Muscle layer of duodenum (tissue), 2 donors: Measurements from ENCODE around the gene ATP9A.

Source experiments
- H3K27ac ChIP-seq: one replicate; pipeline ENCODE4 v1.7.0; 2013; ENCODE audit warnings: mild to moderate bottlenecking, low read length
- H3K27me3 ChIP-seq: one replicate; pipeline ENCODE4 v1.7.0; 2013; ENCODE audit warnings: low read depth, mild to moderate bottlenecking, control low read depth, low read length
- H3K36me3 ChIP-seq, 2 donors: one replicate each; pipeline ENCODE4 v1.7.0; 2013; ENCODE audit warnings: low read length in 2 of 2, control low read depth in 1 of 2, mild to moderate bottlenecking in 1 of 2; ENCODE audit not compliant: insufficient read depth in 2 of 2, control insufficient read depth in 1 of 2
- H3K4me1 ChIP-seq, 2 donors: one replicate each; pipeline ENCODE4 v1.7.0; 2013; ENCODE audit warnings: low read length in 2 of 2, mild to moderate bottlenecking in 2 of 2, control low read depth in 1 of 2, moderate library complexity in 1 of 2; ENCODE audit not compliant: insufficient read depth in 2 of 2, control insufficient read depth in 1 of 2
- H3K4me3 ChIP-seq, 2 donors: one replicate each; pipeline ENCODE4 v1.7.0; 2013; ENCODE audit warnings: low read length in 2 of 2, low read depth in 1 of 2, mild to moderate bottlenecking in 1 of 2
- H3K9me3 ChIP-seq, 2 donors: one replicate each; pipeline ENCODE4 v1.7.0; 2013; ENCODE audit warnings: low read length in 2 of 2, control low read depth in 1 of 2, mild to moderate bottlenecking in 1 of 2; ENCODE audit not compliant: control insufficient read depth in 1 of 2
- donor health status: healthy.

Gene ATP9A

GRCh38 chr20:51720384-51720783 lies 47.8 kb downstream of the ATP9A start:
- Histone ChIP-seq H3K36me3 (peaks cover 0 to 1% of the 10 kb centered on the region in 2 donors), H3K9me3 (no peaks in the 10 kb centered on the region), H3K4me3 (no peak overlapping the region), H3K4me1 (peaks cover 0 to 3% of the 10 kb centered on the region in 2 donors), H3K27me3 (no peaks in the 10 kb centered on the region), H3K27ac (no peak overlapping the region)

- Histone ChIP-seq H3K27me3 (no peaks in the 10 kb centered on the region), H3K36me3 (peaks cover 0 to 5% of the 10 kb centered on the region in 2 donors), H3K9me3 (no peaks in the 10 kb centered on the region), H3K4me3 (no peak overlapping the region), H3K27ac (no peak overlapping the region), H3K4me1 (peaks cover 0 to 3% of the 10 kb centered on the region in 2 donors)
Measured at GRCh38 chr20:51715856-51716185, 52.4 kb downstream of the ATP9A start.

GRCh38 chr20:51715163-51715855 lies 52.9 kb downstream of the ATP9A start:
- no peaks in the 10 kb centered on the region for H3K27me3 ChIP-seq
- peaks cover 0 to 5% of the 10 kb centered on the region in 2 donors for H3K36me3 ChIP-seq
- no peak overlapping the region for H3K4me3 ChIP-seq
- H3K4me1 ChIP-seq = peaks cover 0 to 3% of the 10 kb centered on the region in 2 donors
- H3K9me3 ChIP-seq = no peaks in the 10 kb centered on the region
- H3K27ac ChIP-seq = no peak overlapping the region

GRCh38 chr20:51713213-51713598 lies 55.0 kb downstream of the ATP9A start:
- Histone ChIP-seq H3K4me1 (peaks cover 0 to 3% of the 10 kb centered on the region in 2 donors), H3K4me3 (no peak overlapping the region), H3K27ac (no peak overlapping the region), H3K9me3 (no peaks in the 10 kb centered on the region), H3K27me3 (no peaks in the 10 kb centered on the region), H3K36me3 (peaks cover 0 to 5% of the 10 kb centered on the region in 2 donors)

GRCh38 chr20:51712501-51713212 lies 55.5 kb downstream of the ATP9A start:
- H3K36me3 ChIP-seq = peaks cover 0 to 5% of the 10 kb centered on the region in 2 donors
- H3K4me3 ChIP-seq = no peak overlapping the region
- H3K27me3 ChIP-seq = no peaks in the 10 kb centered on the region
- peaks cover 0 to 3% of the 10 kb centered on the region in 2 donors for H3K4me1 ChIP-seq
- no peak overlapping the region for H3K27ac ChIP-seq
- H3K9me3 ChIP-seq = no peaks in the 10 kb centered on the region

GRCh38 chr20:51711426-51711825 lies 56.8 kb downstream of the ATP9A start:
- Histone ChIP-seq H3K27me3 (no peaks in the 10 kb centered on the region), H3K36me3 (peaks cover 0 to 5% of the 10 kb centered on the region in 2 donors), H3K4me1 (peaks cover 0 to 3% of the 10 kb centered on the region in 2 donors), H3K4me3 (no peak overlapping the region), H3K27ac (no peak overlapping the region), H3K9me3 (no peaks in the 10 kb centered on the region)

GRCh38 chr20:51710361-51710894 lies 57.8 kb downstream of the ATP9A start:
- Histone ChIP-seq H3K4me3 (no peak overlapping the region), H3K27me3 (no peaks in the 10 kb centered on the region), H3K36me3 (peaks cover 0 to 5% of the 10 kb centered on the region in 2 donors), H3K27ac (no peak overlapping the region), H3K9me3 (no peaks in the 10 kb centered on the region), H3K4me1 (no peaks in the 10 kb centered on the region)

GRCh38 chr20:51705400-51705799 lies 62.8 kb downstream of the ATP9A start:
- Histone ChIP-seq H3K36me3 (no peaks in the 10 kb centered on the region), H3K4me3 (no peak overlapping the region), H3K27me3 (no peaks in the 10 kb centered on the region), H3K27ac (no peak overlapping the region), H3K4me1 (no peaks in the 10 kb centered on the region), H3K9me3 (no peaks in the 10 kb centered on the region)

GRCh38 chr20:51703400-51704287 lies 64.5 kb downstream of the ATP9A start:
- Histone ChIP-seq H3K27ac (no peak overlapping the region), H3K4me3 (no peak overlapping the region), H3K27me3 (no peaks in the 10 kb centered on the region), H3K4me1 (no peaks in the 10 kb centered on the region), H3K36me3 (no peaks in the 10 kb centered on the region), H3K9me3 (no peaks in the 10 kb centered on the region)

GRCh38 chr20:51702556-51702955 lies 65.6 kb downstream of the ATP9A start:
- no peak overlapping the region for H3K27ac ChIP-seq
- no peaks in the 10 kb centered on the region for H3K36me3 ChIP-seq
- H3K9me3 ChIP-seq = no peaks in the 10 kb centered on the region
- H3K4me1 ChIP-seq = no peaks in the 10 kb centered on the region
- no peaks in the 10 kb centered on the region for H3K27me3 ChIP-seq
- H3K4me3 ChIP-seq = no peak overlapping the region

GRCh38 chr20:51700809-51701285 lies 67.3 kb downstream of the ATP9A start:
- H3K27ac ChIP-seq = no peak overlapping the region
- no peak overlapping the region for H3K4me3 ChIP-seq
- peaks cover 6 to 10% of the 10 kb centered on the region in 2 donors for H3K4me1 ChIP-seq
- no peaks in the 10 kb centered on the region for H3K27me3 ChIP-seq
- no peaks in the 10 kb centered on the region for H3K36me3 ChIP-seq
- H3K9me3 ChIP-seq = no peaks in the 10 kb centered on the region
